OCI-LY7 (cell line): ENCODE results near the gene NLGN1.

ENCODE experiments used
- CTCF ChIP-seq: fragments of 200-600 bp; sonication (generic); conservative IDR thresholded peaks from 2 replicates; pipeline ENCODE4 v1.5.1; 2014; ENCODE audit warnings: mild to moderate bottlenecking, antibody characterized with exemption, low read length, moderate library complexity, mixed read lengths
- EZH2phosphoT487 ChIP-seq: fragments of 200-600 bp; sonication (generic); IDR thresholded peaks from 2 replicates; pipeline ENCODE4 v1.6.1; 2018; ENCODE audit warnings: low read depth, borderline replicate concordance, mild to moderate bottlenecking, mixed run types, antibody characterized with exemption, low read length, moderate library complexity, mixed read lengths

DNA sequence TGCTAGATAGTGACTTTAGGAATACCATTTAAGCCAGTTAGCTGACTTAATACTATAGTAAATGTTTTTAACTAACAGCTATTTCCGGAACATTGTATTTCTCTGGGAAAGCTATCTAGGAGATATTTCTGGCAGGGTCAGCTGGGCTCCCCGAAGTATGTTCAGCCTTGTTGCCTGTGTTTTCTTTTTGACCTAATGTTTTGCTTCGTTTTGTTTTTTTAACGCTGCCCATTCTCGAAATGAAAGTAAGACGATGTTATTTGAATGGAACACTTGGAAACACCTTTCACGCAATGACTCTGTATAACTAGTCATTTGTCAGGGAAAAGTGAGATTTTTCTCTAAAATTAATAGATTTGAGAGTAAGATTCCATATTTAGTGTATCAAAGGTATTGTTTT, 758.7 kb downstream of the NLGN1 start:
- TF ChIP-seq CTCF: no peak
- no peak for TF ChIP-seq EZH2phosphoT487
